Mesendoderm (in vitro differentiated cells): ENCODE measurements around the gene VIPAS39.

Experiments
- DNase-seq: peaks from one replicate; pipeline ENCODE4 v3.0.0; 2013
- H2AK5ac ChIP-seq: 2 replicates; pipeline ENCODE4 v1.6.1; 2013; ENCODE audit warnings: low read length, inconsistent platforms
- H2BK120ac ChIP-seq: 2 replicates; pipeline ENCODE4 v1.6.1; 2013; ENCODE audit warnings: low read depth, mild to moderate bottlenecking, low read length, moderate library complexity, mixed read lengths
- H2BK15ac ChIP-seq: replicated peaks from 2 replicates; pipeline ENCODE4 v1.6.1; 2013; ENCODE audit warnings: low read depth, mild to moderate bottlenecking, moderate library complexity
- H2BK5ac ChIP-seq: 2 replicates; pipeline ENCODE4 v1.6.1; 2013; ENCODE audit warnings: low read length, inconsistent platforms
- H3K18ac ChIP-seq: 2 replicates; pipeline ENCODE4 v1.6.1; 2013; ENCODE audit warnings: mild to moderate bottlenecking, low read length, mixed read lengths
- H3K23ac ChIP-seq: one replicate; pipeline ENCODE4 v1.6.1; 2013; ENCODE audit warnings: low read length
- H3K27ac ChIP-seq: 2 replicates; pipeline ENCODE4 v1.5.1; 2013; ENCODE audit warnings: low read depth, mild to moderate bottlenecking, inconsistent platforms, low read length, moderate library complexity
- H3K27me3 ChIP-seq: 2 replicates; pipeline ENCODE4 v1.6.1; 2013; ENCODE audit warnings: low read length, control low read depth, mild to moderate bottlenecking, inconsistent platforms; ENCODE audit not compliant: insufficient read depth, poor library complexity
- H3K36me3 ChIP-seq: 2 replicates; pipeline ENCODE4 v1.6.1; 2013; ENCODE audit warnings: low read length, inconsistent platforms; ENCODE audit not compliant: control insufficient read depth, insufficient read depth
- H3K4ac ChIP-seq: one replicate; pipeline ENCODE4 v1.6.1; 2013; ENCODE audit warnings: low read depth, mild to moderate bottlenecking, low read length, moderate library complexity
- H3K4me1 ChIP-seq: 2 replicates; pipeline ENCODE4 v1.6.1; 2013; ENCODE audit warnings: low read depth, low read length, inconsistent platforms; ENCODE audit not compliant: control insufficient read depth
- H3K4me2 ChIP-seq: 2 replicates; pipeline ENCODE4 v1.6.1; 2013; ENCODE audit warnings: low read length
- H3K4me3 ChIP-seq: 2 replicates; pipeline ENCODE4 v1.5.1; 2013; ENCODE audit warnings: mild to moderate bottlenecking, low read length
- H3K56ac ChIP-seq: one replicate; pipeline ENCODE4 v1.6.1; 2013; ENCODE audit warnings: low read length
- H3K79me1 ChIP-seq: 2 replicates; pipeline ENCODE4 v1.6.1; 2013; ENCODE audit warnings: low read length, inconsistent platforms
- H3K79me2 ChIP-seq: 2 replicates; pipeline ENCODE4 v1.6.1; 2013; ENCODE audit warnings: mild to moderate bottlenecking, low read length; ENCODE audit not compliant: control insufficient read depth, insufficient read depth
- H3K9ac ChIP-seq: 2 replicates; pipeline ENCODE4 v1.6.1; 2013; ENCODE audit warnings: low read length, inconsistent platforms
- H4K5ac ChIP-seq: one replicate; pipeline ENCODE4 v1.6.1; 2013; ENCODE audit warnings: low read length
- H4K8ac ChIP-seq: one replicate; pipeline ENCODE4 v1.6.1; 2013; ENCODE audit warnings: low read depth, mild to moderate bottlenecking, control low read depth, low read length, moderate library complexity
- WGBS: extraction: QIAGEN DNeasy Blood & Tissue Kit; methylation state at CpG from one replicate; pipeline ENCODE4 v1.1.7; 2013; ENCODE audit warnings: low lambda C conversion rate, missing lambda C conversion rate; ENCODE audit not compliant: insufficient coverage; ENCODE audit errors: extremely low coverage; 5-methylcytosine and 5-hydroxymethylcytosine counted together

The VIPAS39 gene

GRCh38 chr14:77498120-77498979 lies 40.9 kb upstream of the VIPAS39 start, which contains the start of gene ISM2:
Gene ISM2, minus strand, starts transcription at chr14:77498816. Its CDS starts 23 bp downstream, at chr14:77498793.
- no peaks in the 10 kb centered on the region for H3K79me1 ChIP-seq
- no peak within 1 kb of the TSS for H3K18ac ChIP-seq
- H3K9ac ChIP-seq: peak within 1 kb of the TSS; percentile 40
- no peak within 1 kb of the TSS for H3K27ac ChIP-seq
- peak within 1 kb of the TSS; percentile 76 for H3K56ac ChIP-seq
- peak within 1 kb of the TSS; percentile 29 for H3K4me3 ChIP-seq
- H2BK15ac ChIP-seq: no peak within 1 kb of the TSS
- no peak within 1 kb of the TSS for H4K5ac ChIP-seq
- no peaks in the 10 kb centered on the region for H3K36me3 ChIP-seq
- H3K4me2 ChIP-seq: peak within 1 kb of the TSS; percentile 78
- no peak within 1 kb of the TSS for H3K4ac ChIP-seq
- H2AK5ac ChIP-seq: no peak within 1 kb of the TSS
- H3K79me2 ChIP-seq: no peaks in the 10 kb centered on the region
- H2BK5ac ChIP-seq: no peak within 1 kb of the TSS
- H2BK120ac ChIP-seq: no peak within 1 kb of the TSS
- no CpG with 5 or more reads among the region's 104 CpGs for WGBS
- H4K8ac ChIP-seq: no peak within 1 kb of the TSS
- DNase-seq: peak; percentile 46
- H3K27me3 ChIP-seq: peaks cover 8% of the 10 kb centered on the region
- H3K23ac ChIP-seq: no peak within 1 kb of the TSS
- H3K4me1 ChIP-seq: no peaks in the 10 kb centered on the region

GRCh38 chr14:77495334-77495733 lies 37.9 kb upstream of the VIPAS39 start:
- no peaks in the 10 kb centered on the region for H3K79me2 ChIP-seq
- DNase-seq: no peak
- H3K27me3 ChIP-seq: peaks cover 8% of the 10 kb centered on the region
- H2BK15ac ChIP-seq: no peak overlapping the region
- no peaks in the 10 kb centered on the region for H3K36me3 ChIP-seq
- H3K4me1 ChIP-seq: no peaks in the 10 kb centered on the region
- no peak overlapping the region for H3K4me2 ChIP-seq
- H4K8ac ChIP-seq: no peak overlapping the region
- H3K23ac ChIP-seq: no peak overlapping the region
- H2BK5ac ChIP-seq: no peak overlapping the region
- H3K79me1 ChIP-seq: no peaks in the 10 kb centered on the region
- H3K4me3 ChIP-seq: no peak overlapping the region
- H2BK120ac ChIP-seq: no peak overlapping the region
- WGBS: no CpG with 5 or more reads among the region's 7 CpGs
- no peak overlapping the region for H3K4ac ChIP-seq
- H3K27ac ChIP-seq: no peak overlapping the region
- H3K56ac ChIP-seq: no peak overlapping the region
- no peak overlapping the region for H4K5ac ChIP-seq
- no peak overlapping the region for H3K9ac ChIP-seq
- H3K18ac ChIP-seq: no peak overlapping the region
- no peak overlapping the region for H2AK5ac ChIP-seq

- Histone ChIP-seq H2BK5ac (no peak overlapping the region), H3K18ac (no peak overlapping the region), H3K4me2 (no peak overlapping the region), H3K27ac (no peak overlapping the region), H3K79me1 (no peaks in the 10 kb centered on the region), H2BK120ac (no peak overlapping the region), H2AK5ac (no peak overlapping the region), H3K56ac (no peak overlapping the region), H3K27me3 (no peaks in the 10 kb centered on the region), H4K8ac (no peak overlapping the region), H3K4me1 (no peaks in the 10 kb centered on the region), H3K4me3 (no peak overlapping the region), H3K79me2 (no peaks in the 10 kb centered on the region), H3K9ac (no peak overlapping the region), H4K5ac (no peak overlapping the region), H3K36me3 (no peaks in the 10 kb centered on the region), H2BK15ac (no peak overlapping the region), H3K4ac (no peak overlapping the region), H3K23ac (no peak overlapping the region)
- no peak for DNase-seq
- WGBS: no CpG with 5 or more reads among the region's 5 CpGs
Observed at GRCh38 chr14:77491056-77491455, 33.7 kb upstream of the VIPAS39 start.

- no peak overlapping the region for H4K5ac ChIP-seq
- H3K79me1 ChIP-seq: no peaks in the 10 kb centered on the region
- H3K4me3 ChIP-seq: no peak overlapping the region
- no peak overlapping the region for H3K18ac ChIP-seq
- H3K56ac ChIP-seq: no peak overlapping the region
- DNase-seq: no peak
- H2BK120ac ChIP-seq: no peak overlapping the region
- no peak overlapping the region for H2BK5ac ChIP-seq
- H3K9ac ChIP-seq: no peak overlapping the region
- no peak overlapping the region for H3K4me2 ChIP-seq
- no peak overlapping the region for H3K27ac ChIP-seq
- peak overlapping the region; percentile 45 for H3K23ac ChIP-seq
- H3K36me3 ChIP-seq: no peaks in the 10 kb centered on the region
- no peak overlapping the region for H2AK5ac ChIP-seq
- no peaks in the 10 kb centered on the region for H3K27me3 ChIP-seq
- no peaks in the 10 kb centered on the region for H3K79me2 ChIP-seq
- H2BK15ac ChIP-seq: no peak overlapping the region
- H3K4me1 ChIP-seq: no peaks in the 10 kb centered on the region
- WGBS: no CpG with 5 or more reads among the region's 8 CpGs
- H3K4ac ChIP-seq: no peak overlapping the region
- no peak overlapping the region for H4K8ac ChIP-seq
Observed at GRCh38 chr14:77490347-77490986, 33.1 kb upstream of the VIPAS39 start.

GRCh38 chr14:77489041-77489440 lies 31.6 kb upstream of the VIPAS39 start:
- H3K27me3 ChIP-seq: no peaks in the 10 kb centered on the region
- H3K4me1 ChIP-seq: no peaks in the 10 kb centered on the region
- H3K27ac ChIP-seq: no peak overlapping the region
- no peak overlapping the region for H3K9ac ChIP-seq
- no peak overlapping the region for H3K4me2 ChIP-seq
- H2AK5ac ChIP-seq: no peak overlapping the region
- H3K18ac ChIP-seq: no peak overlapping the region
- H4K5ac ChIP-seq: no peak overlapping the region
- no peaks in the 10 kb centered on the region for H3K79me1 ChIP-seq
- H3K56ac ChIP-seq: no peak overlapping the region
- H2BK120ac ChIP-seq: no peak overlapping the region
- WGBS: no CpG with 5 or more reads among the region's 6 CpGs
- H3K4ac ChIP-seq: no peak overlapping the region
- no peak overlapping the region for H3K4me3 ChIP-seq
- H3K36me3 ChIP-seq: no peaks in the 10 kb centered on the region
- no peak overlapping the region for H2BK15ac ChIP-seq
- no peak overlapping the region for H3K23ac ChIP-seq
- DNase-seq: no peak
- H4K8ac ChIP-seq: no peak overlapping the region
- H2BK5ac ChIP-seq: no peak overlapping the region
- H3K79me2 ChIP-seq: no peaks in the 10 kb centered on the region
